B cell (primary cell): Measurements from ENCODE around the gene KATNAL1.

Source experiments
- CTCF ChIP-seq: fragments of 200-600 bp; IDR thresholded peaks from one replicate; pipeline ENCODE4 v1.8.0; 2022; ENCODE audit warnings: antibody characterized with exemption, mild to moderate bottlenecking
- EZH2 ChIP-seq: IDR thresholded peaks from 2 replicates; pipeline ENCODE4 v1.6.1; 2012; ENCODE audit warnings: borderline replicate concordance, low read depth, mild to moderate bottlenecking, moderate library complexity, low read length; ENCODE audit not compliant: insufficient read depth, poor library complexity, severe bottlenecking

- TF ChIP-seq CTCF (no peak), EZH2 (no peak)
Observed at GRCh38 chr13:30314562-30314961, 7.2 kb upstream of the KATNAL1 start.
